GM18870 (cell line): Measurements from ENCODE around the gene NACA.
A peak's percentile ranks its signal among the peaks of the same experiment; 100 is the strongest.
"Not testable (repeated sequence)": the region's sequence is repeated elsewhere in the genome, so short reads cannot be mapped to it uniquely, and the experiment has no call there.

ENCODE experiments used
- ATAC-seq: cut with Tn5 transposase; IDR thresholded peaks from one replicate; pipeline ENCODE4 v1.9.1; 2021; ENCODE audit warnings: moderate library complexity; ENCODE audit not compliant: unreplicated experiment

The NACA gene

GRCh38 chr12:56724972-56725722 lies at the start of gene NACA:
Gene NACA (minus strand): TSS chr12:56725299. CDS start chr12:56724521, 778 bp downstream.
- ATAC-seq: peak; percentile 91

- ATAC-seq: no peak
Measured at GRCh38 chr12:56773113-56773512, 48.0 kb upstream of the NACA start.

- no peak for ATAC-seq
Measured at GRCh38 chr12:56772625-56773024, 47.5 kb upstream of the NACA start.

- ATAC-seq: no peak
Measured at GRCh38 chr12:56769868-56770267, 44.8 kb upstream of the NACA start.

- ATAC-seq: no peak
Measured at GRCh38 chr12:56768424-56768823, 43.3 kb upstream of the NACA start.

- peak; percentile 97 for ATAC-seq
Measured at GRCh38 chr12:56766535-56766934, 41.4 kb upstream of the NACA start.

- ATAC-seq: no peak
Measured at GRCh38 chr12:56763753-56764657, 38.9 kb upstream of the NACA start.

GRCh38 chr12:56761812-56762211 lies 36.7 kb upstream of the NACA start:
- ATAC-seq: no peak

GRCh38 chr12:56760460-56760859 lies 35.4 kb upstream of the NACA start:
- no peak for ATAC-seq

GRCh38 chr12:56759263-56759908 lies 34.3 kb upstream of the NACA start:
- ATAC-seq: no peak

GRCh38 chr12:56758728-56759262 lies 33.7 kb upstream of the NACA start:
- ATAC-seq: no peak

- ATAC-seq: not testable (repeated sequence)
Measured at GRCh38 chr12:56757971-56758370, 32.9 kb upstream of the NACA start.

- ATAC-seq: no peak
Measured at GRCh38 chr12:56753566-56753965, 28.5 kb upstream of the NACA start.

- peak; percentile 44 for ATAC-seq
Measured at GRCh38 chr12:56751712-56752598, 26.9 kb upstream of the NACA start, which contains the start of gene PRIM1. Gene PRIM1 (minus strand): TSS chr12:56752323. CDS start chr12:56752298, 25 bp downstream.

- ATAC-seq: not testable (repeated sequence)
Measured at GRCh38 chr12:56750596-56750995, 25.5 kb upstream of the NACA start.

GRCh38 chr12:56749853-56750252 lies 24.8 kb upstream of the NACA start:
- ATAC-seq: no peak

- ATAC-seq: no peak
Measured at GRCh38 chr12:56749359-56749758, 24.3 kb upstream of the NACA start.

- no peak for ATAC-seq
Measured at GRCh38 chr12:56728139-56728861, 3.2 kb upstream of the NACA start.

GRCh38 chr12:56726196-56726675 lies 1.1 kb upstream of the NACA start:
- ATAC-seq: not testable (repeated sequence)
